GOT3 (cell line): ENCODE data around the gene ABCA3.

ENCODE experiments used
- DNase-seq: peaks from one replicate; lab custom pipeline; 2025; ENCODE audit warnings: mixed read lengths; lab: John Stamatoyannopoulos, UW

Gene ABCA3

DNA sequence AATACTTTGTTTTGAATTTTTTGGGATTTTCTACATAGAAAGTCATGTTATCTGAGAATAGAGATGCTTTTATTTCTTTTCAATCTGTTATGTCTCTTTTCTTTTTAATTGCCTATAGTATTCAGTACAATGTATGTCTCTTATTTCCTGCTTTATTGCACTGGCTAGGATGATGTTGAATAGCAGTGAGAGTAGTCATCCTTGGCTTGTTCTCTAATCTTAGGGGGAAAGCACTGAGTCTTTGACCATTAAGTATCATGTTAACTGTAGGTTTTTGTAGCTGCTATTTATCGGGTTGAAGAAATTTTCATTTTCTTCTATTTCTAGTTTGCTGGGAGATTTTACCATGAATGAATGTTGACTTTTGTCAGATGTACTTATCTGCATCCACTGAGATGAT lies 10.0 kb upstream of the ABCA3 start:
- no peak for DNase-seq

DNA sequence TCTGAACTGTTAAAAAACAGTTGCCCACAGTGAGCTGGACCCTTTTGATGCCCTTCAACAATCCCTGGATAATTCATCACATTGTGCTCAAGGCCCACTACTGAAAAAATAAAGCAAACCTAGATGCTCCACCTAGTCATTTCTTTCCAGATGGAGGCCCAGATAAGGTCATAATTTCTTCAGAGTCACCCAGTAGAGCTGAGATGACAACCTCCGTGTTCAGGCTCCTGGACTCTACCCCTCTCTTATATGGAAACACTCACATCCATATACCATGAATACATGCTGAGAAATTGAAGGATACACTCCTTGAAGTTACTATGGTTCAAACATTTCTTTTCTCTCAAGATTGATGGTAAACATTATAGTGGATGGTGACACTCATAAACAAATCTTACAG lies 2.7 kb upstream of the ABCA3 start:
- DNase-seq: no peak

- DNase-seq: no peak
Observed at GRCh38 chr16:2341456-2342447, 1.2 kb upstream of the ABCA3 start.

DNA sequence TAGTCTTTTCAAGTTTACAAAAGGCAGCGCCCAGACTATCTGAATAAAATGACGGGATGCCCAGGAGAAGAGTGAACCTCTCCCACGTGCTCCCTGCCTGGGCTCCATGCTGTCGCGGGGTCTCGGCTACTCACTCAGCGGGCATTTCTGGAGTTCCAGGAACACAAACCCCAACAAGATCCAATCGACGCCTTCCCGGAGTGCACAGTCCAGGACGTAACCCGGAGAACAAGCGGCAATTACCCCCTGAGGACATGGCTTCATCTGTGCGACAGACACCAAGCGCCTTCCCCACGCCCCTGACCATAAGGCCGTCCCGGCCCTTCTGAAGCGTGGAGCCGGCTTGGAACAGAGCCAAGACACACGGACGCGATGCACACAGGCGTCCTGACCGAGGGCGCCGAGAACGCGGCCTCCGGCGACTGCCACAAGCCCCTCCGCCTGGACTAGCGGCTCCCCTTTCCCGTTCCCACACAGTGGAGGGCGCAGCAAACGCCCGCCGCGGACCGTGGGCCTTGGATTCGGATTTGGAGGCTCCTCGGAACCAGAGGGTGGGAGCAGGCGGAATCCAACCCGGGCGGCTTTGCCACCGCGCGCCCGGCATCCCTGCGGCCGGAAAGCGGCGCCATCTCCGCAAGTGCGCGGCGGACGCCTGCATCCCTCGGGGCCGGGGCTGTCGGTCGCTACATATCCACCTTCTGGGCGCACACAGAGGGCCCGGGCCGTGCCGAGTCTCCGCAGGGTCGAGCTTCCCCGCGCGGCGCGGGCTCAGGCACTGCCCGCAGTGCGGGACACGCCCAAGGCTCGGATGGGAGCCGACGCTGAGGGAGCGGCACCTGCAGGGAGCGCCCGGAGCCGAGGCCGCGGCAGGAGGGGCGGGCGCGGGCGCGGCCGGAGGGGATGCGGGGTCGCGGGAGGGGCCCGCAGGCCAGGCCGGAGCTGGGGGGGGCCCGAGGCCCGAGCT lies 725 bp downstream of the ABCA3 start:
- DNase-seq: no peak

DNA sequence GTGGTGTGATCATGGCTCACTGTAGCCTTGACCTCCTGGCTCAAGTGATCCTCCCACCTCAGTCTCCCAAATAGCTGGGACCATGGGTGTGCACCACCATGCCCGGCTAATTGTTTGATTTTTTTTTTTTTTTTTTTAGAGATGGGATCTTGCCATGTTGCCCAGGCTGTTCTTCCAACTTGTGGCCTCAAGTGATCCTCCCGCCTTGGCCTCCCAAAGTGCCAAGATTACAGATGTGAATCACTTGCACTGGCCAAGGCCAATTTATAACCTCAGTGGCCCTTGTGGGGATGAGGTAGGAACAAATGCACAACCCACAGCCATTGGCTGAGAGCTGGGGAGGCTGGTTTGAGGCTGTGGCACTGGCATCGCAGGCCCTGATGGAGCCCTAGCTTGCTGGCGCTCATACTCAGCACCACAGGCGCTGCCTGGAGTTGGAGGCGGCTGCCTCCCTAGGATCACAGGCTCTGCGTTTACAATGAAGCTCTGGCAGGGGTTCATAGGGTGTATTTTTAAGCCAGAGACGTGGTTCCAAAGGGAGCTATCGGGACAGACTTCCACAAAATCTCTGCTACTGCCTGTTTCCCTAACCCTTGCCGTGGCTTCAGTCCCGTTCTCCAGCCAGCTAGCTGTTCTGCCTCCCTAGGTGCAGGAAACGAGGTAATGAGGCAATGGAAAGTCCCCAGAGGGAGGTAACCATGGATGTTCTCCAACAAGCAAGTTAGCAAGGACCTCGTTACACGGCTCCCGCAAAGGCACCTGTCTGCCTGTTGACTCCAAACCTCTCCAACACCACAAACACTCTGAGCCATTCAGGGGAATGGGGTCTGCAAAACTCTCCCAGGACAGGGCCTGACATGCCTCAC lies 2.9 kb downstream of the ABCA3 start:
- no peak for DNase-seq

- no peak for DNase-seq
Observed at GRCh38 chr16:2335286-2335895, 5.1 kb downstream of the ABCA3 start.

GRCh38 chr16:2333772-2334379 lies 6.7 kb downstream of the ABCA3 start:
- DNase-seq: no peak

GRCh38 chr16:2333231-2333630 lies 7.3 kb downstream of the ABCA3 start:
- no peak for DNase-seq

DNA sequence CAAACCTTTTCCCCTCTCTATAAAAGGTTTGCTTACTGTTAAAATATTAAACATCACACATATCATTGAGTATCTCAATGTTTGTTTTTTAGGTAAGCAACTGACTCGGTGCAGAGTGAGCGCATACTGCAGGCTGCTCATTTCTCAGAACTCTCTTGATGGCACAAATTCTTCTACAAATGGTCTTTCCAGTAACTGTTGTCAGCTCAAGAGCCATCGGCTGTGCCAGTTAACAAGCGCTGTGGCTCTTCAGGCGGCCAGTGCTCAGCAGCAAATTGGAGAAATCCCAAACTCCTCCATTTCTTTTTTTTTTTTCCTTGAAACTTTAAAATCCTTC lies 8.6 kb downstream of the ABCA3 start:
- no peak for DNase-seq

- no peak for DNase-seq
Observed at GRCh38 chr16:2331199-2331930, 9.2 kb downstream of the ABCA3 start.

DNA sequence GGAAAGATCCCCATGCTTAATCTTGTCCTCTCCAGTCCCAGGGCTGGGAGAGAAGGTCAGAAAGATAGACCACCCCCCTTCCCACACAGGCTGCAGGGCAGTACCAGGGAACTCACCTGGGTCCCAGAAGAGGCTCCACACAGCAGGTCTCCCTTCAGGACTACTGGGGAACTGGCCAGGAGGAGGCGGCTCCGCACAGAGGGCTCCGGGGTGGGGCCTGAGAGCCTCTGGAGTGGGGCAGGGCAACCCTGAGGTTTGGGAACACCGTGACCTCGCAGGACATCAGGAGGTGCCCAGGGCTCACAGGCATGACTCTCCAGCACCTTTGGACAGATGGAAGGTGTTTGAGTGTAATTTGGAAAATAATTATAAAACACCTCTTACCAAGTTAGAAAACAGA lies 11.0 kb downstream of the ABCA3 start:
- no peak for DNase-seq

GRCh38 chr16:2328428-2328827 lies 12.1 kb downstream of the ABCA3 start:
- DNase-seq: no peak

GRCh38 chr16:2326191-2326590 lies 14.3 kb downstream of the ABCA3 start:
- no peak for DNase-seq

- DNase-seq: no peak
Observed at GRCh38 chr16:2325791-2326190, 14.7 kb downstream of the ABCA3 start.

DNA sequence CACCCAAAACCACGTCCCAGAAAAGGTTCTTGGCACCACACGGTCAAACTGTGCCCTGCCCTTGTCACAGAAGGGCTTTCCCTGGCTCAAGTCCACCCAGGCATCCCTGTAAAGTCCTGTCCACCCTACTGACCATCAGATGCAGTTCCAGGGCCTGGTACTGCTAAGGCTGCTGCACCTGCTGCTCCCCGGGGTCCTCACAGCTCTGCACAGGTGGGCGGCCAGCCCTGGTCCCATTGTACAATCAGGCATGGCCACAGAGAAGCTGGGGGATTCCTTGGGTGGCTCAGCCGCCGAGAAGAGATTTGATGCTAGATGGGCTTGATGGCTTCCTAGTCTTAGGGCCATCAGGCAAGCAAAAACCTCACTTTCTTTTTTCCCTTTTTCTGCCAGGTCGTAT lies 15.3 kb downstream of the ABCA3 start:
- DNase-seq: no peak

DNA sequence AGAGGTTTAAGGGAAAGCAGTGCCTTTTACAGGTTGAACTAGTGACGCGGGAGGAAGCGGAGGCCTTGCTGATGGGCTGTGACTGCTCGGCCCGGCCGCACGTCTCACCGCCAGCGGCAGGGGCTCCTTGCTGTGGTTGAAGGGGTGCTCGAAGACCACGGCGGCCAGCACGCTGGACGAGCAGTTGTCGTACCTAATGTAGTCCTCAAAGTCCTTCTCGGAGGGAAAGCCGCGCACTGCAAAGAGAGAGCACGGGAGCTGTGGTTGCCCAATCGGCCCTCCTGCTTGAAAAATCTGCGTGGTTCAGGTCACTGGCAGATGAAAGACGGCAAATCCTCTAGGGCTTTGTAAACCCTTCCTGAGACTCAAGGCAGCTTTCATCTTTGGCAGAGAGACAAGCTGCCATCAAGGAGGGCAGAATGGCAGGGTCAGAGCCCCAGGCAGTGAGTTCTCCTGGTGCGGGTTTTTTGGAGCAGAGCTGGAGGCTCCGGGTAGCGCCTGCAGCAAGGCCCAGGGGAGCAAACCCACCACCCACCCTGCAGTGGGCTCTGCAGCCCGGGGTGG lies 16.1 kb downstream of the ABCA3 start:
- no peak for DNase-seq

GRCh38 chr16:2323701-2324100 lies 16.8 kb downstream of the ABCA3 start:
- DNase-seq: no peak

GRCh38 chr16:2319606-2320005 lies 20.9 kb downstream of the ABCA3 start:
- DNase-seq: no peak

DNA sequence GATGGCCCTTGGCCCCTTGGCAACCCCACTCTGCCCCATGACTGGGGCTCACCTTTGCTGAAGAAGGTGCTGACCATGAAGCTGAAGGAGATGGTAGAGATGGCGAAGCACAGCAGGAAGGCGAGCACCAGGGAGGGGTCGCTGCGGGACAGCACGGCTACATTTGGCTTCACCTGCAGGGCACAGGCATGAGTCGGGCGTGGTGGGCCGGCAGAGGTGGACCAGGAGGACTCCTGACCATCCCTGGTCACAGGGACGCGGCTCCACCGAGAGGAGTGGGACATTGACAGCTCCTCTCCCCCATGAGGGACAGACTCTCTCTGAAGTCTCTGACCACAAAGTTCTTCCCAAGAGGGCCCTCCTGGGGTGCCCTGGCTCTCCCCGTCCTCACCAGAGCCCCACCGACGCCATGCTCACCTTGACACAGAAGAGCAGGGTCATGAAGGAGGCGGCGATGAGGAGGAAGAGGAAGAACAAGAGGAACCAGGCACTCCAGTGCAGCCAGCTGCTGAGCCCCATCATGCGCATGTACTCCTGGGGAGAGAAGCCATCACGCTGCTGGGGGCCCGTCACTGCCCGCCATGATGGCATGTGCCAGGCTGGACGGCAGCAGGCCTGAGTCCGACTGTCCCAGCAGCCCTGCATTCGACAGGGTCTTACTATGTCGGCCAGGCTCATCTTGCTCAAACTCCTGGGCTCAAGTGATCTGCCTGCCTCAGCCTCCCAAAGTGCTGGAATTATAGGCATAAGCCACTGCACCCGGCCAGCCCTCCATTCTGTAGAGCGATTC lies 23.1 kb downstream of the ABCA3 start:
- no peak for DNase-seq
